NCI-H69 (cell line): ENCODE data around the gene ABLIM2.

Source experiments
- DNase-seq: peaks from one replicate; lab custom pipeline; 2025; lab: John Stamatoyannopoulos, UW

ABLIM2 gene

DNA sequence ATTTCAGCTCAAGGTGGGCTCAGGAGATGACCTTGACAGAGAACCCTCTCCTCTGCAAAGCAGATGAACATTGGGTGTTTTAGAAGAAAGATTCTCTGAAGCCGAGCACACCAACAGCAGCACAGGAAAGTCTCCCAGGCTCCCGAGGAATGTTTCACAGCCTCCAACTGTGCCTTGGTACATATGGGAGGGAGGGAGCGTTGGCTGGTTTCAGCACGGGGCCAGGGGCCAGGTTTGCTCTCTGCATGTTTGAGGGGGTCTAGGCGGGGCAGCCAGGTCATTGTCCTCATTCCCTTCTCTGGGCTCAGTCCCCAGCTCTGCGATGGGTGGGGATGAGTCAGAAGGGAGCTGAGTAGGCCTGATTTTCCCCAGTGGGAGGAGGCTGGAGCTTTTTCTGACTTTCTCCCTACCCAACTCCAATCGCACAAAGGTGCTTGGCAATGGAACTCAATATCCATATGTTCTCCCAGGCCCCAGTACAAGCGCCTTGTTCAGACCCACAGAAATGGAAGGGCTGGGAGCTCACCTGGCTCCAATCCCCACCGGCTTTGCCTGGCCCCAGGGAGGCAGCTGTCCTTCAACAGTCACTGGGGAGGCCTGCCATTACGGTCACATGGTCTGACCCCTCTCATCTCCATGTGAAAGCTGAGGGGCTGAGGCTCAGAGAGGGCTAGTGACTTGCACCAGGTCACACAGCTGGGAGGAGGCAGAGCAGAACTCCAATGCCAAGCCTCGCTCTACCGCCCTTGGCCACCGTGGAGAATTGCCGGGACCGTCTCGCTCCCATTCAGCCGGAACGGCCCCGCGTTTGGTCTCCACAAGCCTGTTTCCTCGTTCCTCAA lies 110.6 kb downstream of the ABLIM2 start:
- no peak for DNase-seq

DNA sequence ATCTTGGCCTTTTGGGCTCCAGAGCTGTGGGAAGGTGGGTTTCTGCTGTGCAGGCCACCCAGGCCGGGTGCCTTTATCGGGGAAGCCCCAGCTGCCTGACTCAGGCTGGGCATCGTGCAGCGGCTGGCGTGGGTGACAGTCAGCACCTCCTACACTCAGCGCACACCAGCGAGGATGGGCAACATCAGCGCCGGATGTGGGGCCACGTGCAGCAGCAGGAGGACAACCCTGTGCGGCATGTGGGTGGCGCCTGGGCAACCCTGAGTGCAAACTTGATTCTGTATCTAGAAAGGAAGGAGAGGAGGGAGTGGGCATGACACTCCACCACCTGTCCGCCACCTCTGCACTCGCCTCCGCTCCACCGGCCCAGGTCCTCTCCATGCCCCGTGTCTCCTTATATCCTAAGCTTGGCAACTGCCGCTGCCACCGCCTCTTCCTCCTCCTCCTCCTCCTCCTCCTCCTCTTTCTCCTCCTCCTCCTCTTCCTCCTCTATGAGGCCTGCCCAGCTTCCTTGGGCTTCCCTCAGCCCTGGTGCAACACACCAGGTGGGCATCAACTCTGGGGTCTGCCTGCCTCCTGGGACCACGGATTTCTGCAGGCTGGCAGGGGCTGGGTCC lies 111.6 kb downstream of the ABLIM2 start:
- no peak for DNase-seq

DNA sequence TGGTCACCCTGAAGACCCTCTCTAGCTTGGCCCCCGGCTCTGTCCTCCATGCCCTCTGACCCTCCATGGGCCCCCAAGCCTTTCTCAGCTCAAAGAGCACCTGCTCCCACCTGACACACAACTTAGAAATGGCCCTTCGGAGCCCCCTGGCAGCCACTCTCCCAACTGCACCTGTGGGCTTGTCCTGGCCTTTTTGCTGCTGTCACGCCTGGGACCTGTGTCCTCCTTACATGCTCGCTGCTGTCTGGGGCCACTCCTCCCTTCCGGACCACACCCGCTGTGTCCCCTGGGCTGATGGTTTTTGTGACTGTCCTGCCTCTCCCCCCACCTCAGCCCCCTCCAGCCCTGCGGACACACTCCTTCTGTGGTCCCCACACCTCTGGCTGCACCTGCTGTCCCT lies 112.7 kb downstream of the ABLIM2 start:
- DNase-seq: no peak

DNA sequence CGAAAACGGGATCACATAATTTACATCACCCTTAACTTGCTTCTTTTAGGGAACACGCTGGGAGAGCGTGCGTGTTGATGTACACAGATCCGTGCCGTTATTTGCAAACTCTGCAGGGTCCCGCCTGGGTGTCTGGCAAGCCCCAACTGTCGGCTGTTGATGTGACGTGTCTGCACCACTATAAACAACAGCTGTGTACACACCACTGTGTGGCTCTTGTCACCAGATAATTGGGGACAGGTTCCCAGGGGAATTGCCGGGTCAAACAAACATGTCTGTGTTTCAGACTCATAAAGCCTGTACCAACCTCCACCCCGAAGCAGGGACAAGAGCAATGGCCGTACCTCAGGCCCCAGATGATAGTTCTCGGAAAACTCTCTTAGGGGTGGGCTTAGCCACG lies 113.9 kb downstream of the ABLIM2 start:
- peak; percentile 96 for DNase-seq

DNA sequence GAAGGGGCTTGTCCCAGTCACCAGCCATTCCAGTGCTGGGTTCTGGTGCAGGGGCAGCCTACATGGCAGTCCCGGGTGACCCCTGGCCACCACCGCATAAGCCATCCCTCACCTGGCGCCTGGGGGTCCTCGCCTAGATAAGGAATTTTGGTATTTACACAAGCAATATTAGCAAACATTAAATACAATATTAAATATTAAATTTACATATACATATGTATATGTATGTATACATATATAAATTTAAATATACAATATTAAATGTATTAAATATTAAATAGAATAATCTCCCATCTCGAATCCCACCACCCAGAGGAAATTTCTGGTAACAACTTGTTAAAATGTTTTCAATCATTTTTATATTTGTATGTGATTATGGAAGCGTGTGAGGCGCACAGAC lies 114.4 kb downstream of the ABLIM2 start:
- DNase-seq: no peak

GRCh38 chr4:8043596-8043995 lies 115.0 kb downstream of the ABLIM2 start:
- no peak for DNase-seq

DNA sequence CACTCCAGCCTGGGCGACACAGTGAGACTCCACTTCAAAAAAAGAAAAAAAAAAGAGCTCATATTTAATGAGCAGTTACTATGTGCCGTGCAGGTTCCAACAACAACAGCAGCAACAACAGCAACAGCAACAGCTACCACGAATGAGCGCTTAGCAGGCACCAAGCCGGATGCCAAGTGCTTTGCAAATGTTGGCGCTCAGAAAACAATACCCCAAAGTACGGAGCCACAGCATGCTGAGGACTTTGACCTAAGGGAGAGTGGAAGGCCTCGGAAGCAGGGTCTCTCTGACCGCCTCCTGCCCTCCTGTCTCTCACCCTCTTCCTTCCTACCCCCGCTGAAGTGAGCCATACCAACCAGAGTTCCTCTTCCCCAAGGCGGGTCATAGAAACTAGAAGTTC lies 116.7 kb downstream of the ABLIM2 start:
- DNase-seq: no peak

DNA sequence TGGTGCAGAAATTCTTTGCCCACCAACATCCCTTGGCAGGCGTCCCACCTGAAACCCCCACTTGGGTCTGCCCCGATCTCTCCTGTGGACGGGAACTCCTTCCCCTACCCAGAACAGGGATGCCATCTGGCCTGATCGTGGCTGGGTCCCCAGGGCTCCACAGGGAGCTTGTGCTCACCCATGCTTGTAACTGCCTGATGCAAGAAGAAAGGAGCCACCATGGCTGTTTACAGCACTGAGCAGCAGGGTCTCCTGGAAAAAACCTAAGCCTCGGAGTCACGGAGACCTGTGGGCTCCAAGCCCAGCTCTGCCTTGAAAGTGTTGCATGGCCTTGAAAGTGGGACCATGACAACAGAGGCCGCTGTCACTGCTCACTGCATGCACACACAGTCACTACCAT lies 117.4 kb downstream of the ABLIM2 start:
- DNase-seq: peak; percentile 70

- DNase-seq: no peak
These were observed 118.0 kb downstream of the ABLIM2 start for GRCh38 chr4:8040607-8041006.

DNA sequence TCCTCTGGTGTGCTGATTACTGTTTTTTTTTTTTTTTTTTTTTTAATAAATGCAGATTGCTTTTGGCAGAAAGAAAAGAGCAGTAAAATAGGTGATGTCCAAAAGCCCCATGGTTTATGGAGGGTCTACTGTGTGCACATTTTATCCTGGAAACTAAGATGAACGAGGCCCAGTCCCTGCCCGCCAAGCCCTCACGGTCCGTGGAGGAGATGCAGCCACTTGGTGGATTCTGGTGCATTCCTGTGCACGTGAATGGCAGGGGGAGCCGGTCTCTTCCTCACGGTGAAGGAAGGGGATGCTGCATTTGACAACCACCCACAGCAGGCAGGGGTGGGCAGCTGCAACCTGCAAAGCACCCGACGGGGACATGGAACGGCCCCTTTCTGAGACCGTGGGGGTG lies 118.8 kb downstream of the ABLIM2 start:
- no peak for DNase-seq

- peak; percentile 90 for DNase-seq
These were observed 119.3 kb downstream of the ABLIM2 start for GRCh38 chr4:8039290-8039689.

DNA sequence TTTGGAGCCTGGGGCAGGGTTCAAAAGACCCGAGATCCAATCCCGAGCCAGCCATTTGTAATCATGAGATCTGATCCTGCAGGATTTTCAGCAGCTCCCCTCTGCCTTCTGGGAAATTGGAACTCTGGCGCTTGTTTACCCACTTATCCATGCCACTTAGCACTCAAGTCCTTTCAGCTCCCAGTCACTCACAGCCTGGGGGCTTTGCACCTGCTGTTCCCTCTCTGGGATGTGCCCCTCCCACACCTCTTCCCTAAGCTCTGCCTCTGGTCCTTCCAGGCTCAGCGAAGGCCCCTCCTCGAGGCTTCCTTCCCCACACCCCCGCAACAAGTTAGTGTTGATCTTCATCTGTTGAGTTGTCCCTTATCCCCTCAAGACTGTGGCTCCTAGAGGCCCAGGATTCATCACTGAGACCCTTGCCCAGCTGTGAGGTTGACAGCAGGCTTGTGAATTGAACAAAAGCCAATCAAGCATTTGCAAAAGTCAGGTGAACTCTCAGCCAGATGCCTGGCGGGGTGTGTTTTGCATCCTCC lies 119.8 kb downstream of the ABLIM2 start:
- peak; percentile 92 for DNase-seq

GRCh38 chr4:8038083-8038482 lies 120.5 kb downstream of the ABLIM2 start:
- DNase-seq: no peak

GRCh38 chr4:8037150-8037769 lies 121.4 kb downstream of the ABLIM2 start:
- DNase-seq: no peak

GRCh38 chr4:8035371-8035780 lies 123.2 kb downstream of the ABLIM2 start:
- no peak for DNase-seq

GRCh38 chr4:8033829-8034528 lies 124.6 kb downstream of the ABLIM2 start:
- DNase-seq: no peak

DNA sequence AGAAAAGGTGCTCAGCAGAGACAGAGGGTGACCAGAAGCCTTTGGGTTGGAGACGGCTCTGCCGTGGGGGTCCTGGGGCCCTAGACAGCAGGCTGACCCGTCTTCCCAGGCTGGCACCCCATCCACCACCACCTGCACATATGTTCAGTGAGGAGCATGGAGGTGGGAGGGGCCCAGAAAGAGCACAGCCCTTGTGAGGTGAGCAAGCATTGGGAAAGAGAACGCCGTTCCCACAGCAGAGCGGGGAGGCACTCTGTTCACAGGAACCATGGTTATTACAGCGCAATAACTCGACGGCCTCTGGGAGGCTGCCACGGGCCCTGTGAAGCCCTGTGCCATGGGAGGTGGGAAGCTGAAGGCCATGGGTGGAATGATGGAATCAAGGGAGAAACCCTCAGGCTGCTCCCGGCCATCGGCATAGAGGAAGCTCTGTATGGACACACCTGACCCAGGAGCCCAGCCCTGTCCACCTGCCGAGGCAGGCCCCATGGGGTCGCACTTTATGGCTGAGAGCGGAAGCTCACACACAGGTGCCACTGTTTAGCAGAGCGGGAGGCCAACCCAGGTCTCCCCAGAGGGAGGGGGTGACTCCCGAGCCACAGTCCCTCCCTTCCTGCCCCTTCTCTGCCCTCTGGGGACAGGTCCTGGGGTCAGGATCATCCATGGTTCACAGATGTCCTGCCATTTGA lies 125.4 kb downstream of the ABLIM2 start:
- DNase-seq: no peak

DNA sequence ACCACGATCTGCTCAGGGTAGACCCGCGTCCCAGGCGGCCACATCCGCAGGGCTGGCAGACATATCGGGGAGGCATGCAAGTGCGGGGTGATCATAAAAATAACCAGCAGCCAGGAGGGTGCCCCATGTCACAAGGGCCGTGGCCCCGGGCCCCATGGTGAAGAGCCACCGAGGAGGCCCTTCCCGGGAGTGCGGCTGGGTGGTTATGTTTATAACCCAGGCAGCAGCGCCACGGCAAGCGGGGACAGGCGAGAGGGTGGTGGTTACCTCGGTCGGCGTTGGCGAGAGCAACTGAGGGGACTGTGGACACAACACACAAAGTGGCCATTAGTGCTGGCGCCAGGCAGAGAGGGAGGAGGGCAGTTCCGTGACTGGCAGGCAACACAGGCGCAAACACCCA lies 126.2 kb downstream of the ABLIM2 start:
- DNase-seq: peak; percentile 6

DNA sequence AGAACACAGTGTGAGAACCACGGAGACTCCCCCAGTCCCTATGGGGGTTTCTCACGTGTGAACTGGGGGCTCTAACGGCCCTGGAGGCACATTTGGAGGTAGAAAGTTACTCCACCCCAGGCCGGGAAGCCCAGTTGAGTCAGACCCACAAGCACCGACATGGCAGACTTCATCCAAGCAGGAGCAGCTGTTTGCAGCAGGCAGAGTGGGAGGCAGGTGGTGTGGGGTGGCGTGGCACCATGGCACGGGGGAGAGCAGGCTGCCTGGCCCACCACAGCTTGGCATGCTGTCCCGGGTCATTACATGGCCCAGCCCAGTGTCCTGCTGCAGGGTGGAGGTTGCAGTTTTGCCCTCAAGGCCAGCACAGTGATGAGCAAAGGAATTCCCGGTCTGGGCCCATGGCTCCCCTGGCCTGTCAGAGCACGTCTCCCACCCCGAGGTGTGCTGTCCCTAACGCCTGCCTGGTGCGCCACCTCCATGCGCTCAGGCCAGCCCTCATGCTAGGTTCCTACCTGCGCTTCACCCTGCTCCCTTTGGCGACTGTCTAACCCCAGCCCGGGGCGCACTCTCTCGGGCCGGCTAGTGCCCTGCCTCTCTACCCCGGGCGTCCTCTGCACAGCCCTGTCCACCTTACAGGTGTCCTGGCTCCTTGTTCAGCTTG lies 128.4 kb downstream of the ABLIM2 start:
- DNase-seq: peak; percentile 39

DNA sequence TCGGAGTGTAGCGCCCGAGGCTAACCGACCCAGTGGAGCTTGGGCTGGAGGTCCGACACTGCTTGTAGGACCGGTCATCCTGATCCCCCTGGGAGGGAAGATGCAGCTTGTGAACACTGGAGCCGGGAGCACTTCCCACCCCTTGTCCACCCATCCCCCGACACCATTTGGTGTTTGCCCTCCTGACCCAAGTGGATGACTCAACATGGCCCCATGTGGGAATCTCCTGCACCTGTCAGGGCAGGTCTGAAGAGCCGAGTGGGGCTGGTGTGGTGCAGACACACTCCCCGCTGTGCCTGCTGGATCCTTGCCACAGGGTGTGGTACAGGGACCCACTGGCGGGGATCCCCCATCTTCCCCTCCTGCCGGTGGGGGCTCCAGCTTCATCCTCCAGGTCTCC lies 128.9 kb downstream of the ABLIM2 start:
- DNase-seq: peak; percentile 70

- peak; percentile 14 for DNase-seq
These were observed 129.6 kb downstream of the ABLIM2 start for GRCh38 chr4:8028884-8029568.
